Measurements from ENCODE around the gene RNF2. TPM values are rescaled to one million over a fixed set of nuclear protein-coding genes. Genes with fewer than 3 reads are reported as not detected.

Gene RNF2
- total and polyA plus RNA-seq, 10 of the 15 experiments (the other 5 are each of a cell fraction or from before 2014, with no cell fraction given): 4.8 to 36.3 (median 15.1) TPM

GRCh38 chr1:185044981-185045813 lies at the start of gene RNF2 (continued):
- TF ChIP-seq, protein P1, sequence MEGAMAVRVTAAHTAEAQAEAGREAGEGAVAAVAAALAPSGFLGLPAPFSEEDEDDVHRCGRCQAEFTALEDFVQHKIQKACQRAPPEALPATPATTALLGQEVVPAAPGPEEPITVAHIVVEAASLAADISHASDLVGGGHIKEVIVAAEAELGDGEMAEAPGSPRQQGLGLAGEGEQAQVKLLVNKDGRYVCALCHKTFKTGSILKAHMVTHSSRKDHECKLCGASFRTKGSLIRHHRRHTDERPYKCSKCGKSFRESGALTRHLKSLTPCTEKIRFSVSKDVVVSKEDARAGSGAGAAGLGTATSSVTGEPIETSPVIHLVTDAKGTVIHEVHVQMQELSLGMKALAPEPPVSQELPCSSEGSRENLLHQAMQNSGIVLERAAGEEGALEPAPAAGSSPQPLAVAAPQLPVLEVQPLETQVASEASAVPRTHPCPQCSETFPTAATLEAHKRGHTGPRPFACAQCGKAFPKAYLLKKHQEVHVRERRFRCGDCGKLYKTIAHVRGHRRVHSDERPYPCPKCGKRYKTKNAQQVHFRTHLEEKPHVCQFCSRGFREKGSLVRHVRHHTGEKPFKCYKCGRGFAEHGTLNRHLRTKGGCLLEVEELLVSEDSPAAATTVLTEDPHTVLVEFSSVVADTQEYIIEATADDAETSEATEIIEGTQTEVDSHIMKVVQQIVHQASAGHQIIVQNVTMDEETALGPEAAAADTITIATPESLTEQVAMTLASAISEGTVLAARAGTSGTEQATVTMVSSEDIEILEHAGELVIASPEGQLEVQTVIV (IDR thresholded peaks at IDR 0.05; ENCODE audit: borderline replicate concordance, partially characterized antibody): no peak
- no peak for TF ChIP-seq CEBPZ (IDR thresholded peaks at IDR 0.05; ENCODE audit: low read depth, low read length)
- no peak for TF ChIP-seq RELB (IDR thresholded peaks at IDR 0.05; ENCODE audit: low read depth)
- TF ChIP-seq, protein P2, sequence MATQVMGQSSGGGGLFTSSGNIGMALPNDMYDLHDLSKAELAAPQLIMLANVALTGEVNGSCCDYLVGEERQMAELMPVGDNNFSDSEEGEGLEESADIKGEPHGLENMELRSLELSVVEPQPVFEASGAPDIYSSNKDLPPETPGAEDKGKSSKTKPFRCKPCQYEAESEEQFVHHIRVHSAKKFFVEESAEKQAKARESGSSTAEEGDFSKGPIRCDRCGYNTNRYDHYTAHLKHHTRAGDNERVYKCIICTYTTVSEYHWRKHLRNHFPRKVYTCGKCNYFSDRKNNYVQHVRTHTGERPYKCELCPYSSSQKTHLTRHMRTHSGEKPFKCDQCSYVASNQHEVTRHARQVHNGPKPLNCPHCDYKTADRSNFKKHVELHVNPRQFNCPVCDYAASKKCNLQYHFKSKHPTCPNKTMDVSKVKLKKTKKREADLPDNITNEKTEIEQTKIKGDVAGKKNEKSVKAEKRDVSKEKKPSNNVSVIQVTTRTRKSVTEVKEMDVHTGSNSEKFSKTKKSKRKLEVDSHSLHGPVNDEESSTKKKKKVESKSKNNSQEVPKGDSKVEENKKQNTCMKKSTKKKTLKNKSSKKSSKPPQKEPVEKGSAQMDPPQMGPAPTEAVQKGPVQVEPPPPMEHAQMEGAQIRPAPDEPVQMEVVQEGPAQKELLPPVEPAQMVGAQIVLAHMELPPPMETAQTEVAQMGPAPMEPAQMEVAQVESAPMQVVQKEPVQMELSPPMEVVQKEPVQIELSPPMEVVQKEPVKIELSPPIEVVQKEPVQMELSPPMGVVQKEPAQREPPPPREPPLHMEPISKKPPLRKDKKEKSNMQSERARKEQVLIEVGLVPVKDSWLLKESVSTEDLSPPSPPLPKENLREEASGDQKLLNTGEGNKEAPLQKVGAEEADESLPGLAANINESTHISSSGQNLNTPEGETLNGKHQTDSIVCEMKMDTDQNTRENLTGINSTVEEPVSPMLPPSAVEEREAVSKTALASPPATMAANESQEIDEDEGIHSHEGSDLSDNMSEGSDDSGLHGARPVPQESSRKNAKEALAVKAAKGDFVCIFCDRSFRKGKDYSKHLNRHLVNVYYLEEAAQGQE (IDR thresholded peaks at IDR 0.05; ENCODE audit: low read depth, low read length): no peak
- TF ChIP-seq ZBTB40 (IDR thresholded peaks at IDR 0.05; ENCODE audit: borderline replicate concordance): no peak
- no peak for TF ChIP-seq NFIC (IDR thresholded peaks at IDR 0.05; ENCODE audit: low read depth, low read length)
- TF ChIP-seq RCOR1 (conservative IDR thresholded peaks at IDR 0.05; ENCODE audit: low read depth, low read length): no peak
- peak; percentile 19; the same call in 1 of the 2 replicates for TF ChIP-seq MXI1 (IDR thresholded peaks at IDR 0.05; ENCODE audit: low read depth, low read length)
- no peak for TF ChIP-seq ZBED1 (IDR thresholded peaks at IDR 0.05; ENCODE audit: borderline replicate concordance)

Measured in GM12878 (cell line).